ENCODE results near the gene DNTT.

Gene DNTT

GRCh38 chr10:96384506-96384905, 80.3 kb downstream of the DNTT start:
- DNase-seq, result no peak

DNA sequence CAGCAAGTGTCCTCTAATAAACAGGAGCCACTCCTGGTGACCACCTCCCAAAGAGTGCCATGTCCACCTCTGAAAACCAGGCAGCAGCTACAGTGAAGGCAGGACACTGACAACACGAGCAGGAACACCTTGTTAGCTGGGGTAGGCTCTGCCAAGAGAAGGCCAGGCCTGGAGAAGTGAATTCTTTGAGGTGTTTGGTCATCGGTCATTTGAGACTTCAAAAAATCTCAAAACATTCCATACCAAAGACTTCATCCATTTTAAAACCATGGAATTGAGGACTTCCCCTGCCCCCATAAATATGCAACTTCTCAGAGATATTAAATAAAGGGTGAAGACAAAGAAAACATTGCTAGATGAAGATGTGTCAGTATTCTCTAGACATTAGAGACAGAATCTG, 82.9 kb downstream of the DNTT start:
- DNase-seq, result no peak

DNA sequence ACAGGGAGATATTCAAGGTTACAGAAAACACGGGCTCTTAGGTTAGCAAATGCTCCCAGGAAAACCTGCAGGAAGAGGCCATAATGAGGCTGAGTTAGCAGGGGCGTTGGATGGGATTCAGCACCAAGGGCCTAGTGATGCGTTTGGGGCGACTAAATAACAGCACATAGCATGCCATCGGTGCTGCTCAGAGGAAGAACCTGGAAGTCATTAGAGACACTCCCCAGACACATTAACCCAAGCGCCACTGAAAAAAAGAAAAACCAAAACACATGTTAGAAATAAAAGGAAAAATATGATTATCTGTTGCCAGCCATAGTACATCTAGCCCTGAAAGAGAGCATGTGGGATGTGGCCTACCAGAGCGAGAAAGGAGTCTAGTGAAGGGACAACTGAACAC, 83.4 kb downstream of the DNTT start:
- DNase-seq, result no peak

Data from CD4-positive, alpha-beta T cell treated with Interleukin-12 subunit alpha and Interleukin-12 subunit beta, for 1 hour (primary cell).